ENCODE results near the gene COQ5. TPM values are rescaled to one million over a fixed set of nuclear protein-coding genes. Genes with fewer than 3 reads are reported as not detected.
A peak's percentile ranks its signal among the peaks of the same experiment; 100 is the strongest.
"Not testable (repeated sequence)": the region's sequence is repeated elsewhere in the genome, so short reads cannot be mapped to it uniquely, and the experiment has no call there.

COQ5 gene
- polyA plus RNA-seq (ENCODE audit: insufficient read length in 4 of 4): 10 to 100 TPM; 62.0 to 73.6 (median 65.7) TPM

GRCh38 chr12:120528861-120529525 is at the start of gene COQ5:
Gene COQ5, minus strand, starts transcription at chr12:120529158. Its CDS starts 17 bp downstream, at chr12:120529141.
- DNase-seq (ENCODE audit: low read depth in 4 of 4, low spot score in 3 of 4): peak; percentile 86 to 90 (median 90)

GRCh38 chr12:120574106-120574505 is 45.1 kb upstream of the COQ5 start:
- DNase-seq (ENCODE audit: low read depth in 4 of 4, low spot score in 3 of 4): no peak

- DNase-seq (ENCODE audit: low read depth in 4 of 4, low spot score in 3 of 4): no peak
Measured at GRCh38 chr12:120573560-120573959, 44.6 kb upstream of the COQ5 start.

GRCh38 chr12:120571299-120571698 is 42.3 kb upstream of the COQ5 start:
- DNase-seq (ENCODE audit: low read depth in 4 of 4, low spot score in 3 of 4): no peak

GRCh38 chr12:120563495-120563894 is 34.5 kb upstream of the COQ5 start:
- no peak for DNase-seq (ENCODE audit: low read depth in 4 of 4, low spot score in 3 of 4)

- DNase-seq (ENCODE audit: low read depth in 4 of 4, low spot score in 3 of 4): no peak
Measured at GRCh38 chr12:120562906-120563305, 33.9 kb upstream of the COQ5 start.

- DNase-seq (ENCODE audit: low read depth in 4 of 4, low spot score in 3 of 4): no peak
Measured at GRCh38 chr12:120557589-120557988, 28.6 kb upstream of the COQ5 start.

GRCh38 chr12:120554678-120555077 is 25.7 kb upstream of the COQ5 start:
- DNase-seq (ENCODE audit: low read depth in 4 of 4, low spot score in 3 of 4): no peak

GRCh38 chr12:120546050-120546386 is 17.1 kb upstream of the COQ5 start:
- no peak for DNase-seq (ENCODE audit: low read depth in 4 of 4, low spot score in 3 of 4)

- no peak for DNase-seq (ENCODE audit: low read depth in 4 of 4, low spot score in 3 of 4)
Measured at GRCh38 chr12:120544691-120545090, 15.7 kb upstream of the COQ5 start.

GRCh38 chr12:120542166-120542565 is 13.2 kb upstream of the COQ5 start:
- no peak for DNase-seq (ENCODE audit: low read depth in 4 of 4, low spot score in 3 of 4)

- no peak for DNase-seq (ENCODE audit: low read depth in 4 of 4, low spot score in 3 of 4)
Measured at GRCh38 chr12:120540445-120540844, 11.5 kb upstream of the COQ5 start.

GRCh38 chr12:120539303-120539702 is 10.3 kb upstream of the COQ5 start:
- DNase-seq (ENCODE audit: low read depth in 4 of 4, low spot score in 3 of 4): no peak

- no peak for DNase-seq (ENCODE audit: low read depth in 4 of 4, low spot score in 3 of 4)
Measured at GRCh38 chr12:120538281-120539156, 9.6 kb upstream of the COQ5 start.

GRCh38 chr12:120537856-120538220 is 8.9 kb upstream of the COQ5 start:
- DNase-seq (ENCODE audit: low read depth in 4 of 4, low spot score in 3 of 4): no peak

- no peak for DNase-seq (ENCODE audit: low read depth in 4 of 4, low spot score in 3 of 4)
Measured at GRCh38 chr12:120536064-120536791, 7.3 kb upstream of the COQ5 start.

GRCh38 chr12:120534703-120535655 is 6.0 kb upstream of the COQ5 start:
- peak in 2 of 4 donors; percentile 27 to 45 for DNase-seq (ENCODE audit: low read depth in 4 of 4, low spot score in 3 of 4)

- DNase-seq (ENCODE audit: low read depth in 4 of 4, low spot score in 3 of 4): peak; percentile 87 to 93 (median 88)
Measured at GRCh38 chr12:120534203-120534702, 5.3 kb upstream of the COQ5 start, which contains the start of gene RNF10. Gene RNF10, plus strand, starts transcription at chr12:120534356. Its CDS starts 456 bp downstream, at chr12:120534812.

- DNase-seq (ENCODE audit: low read depth in 4 of 4, low spot score in 3 of 4): no peak
Measured at GRCh38 chr12:120532701-120533238, 3.8 kb upstream of the COQ5 start.

GRCh38 chr12:120530418-120530761 is 1.4 kb upstream of the COQ5 start:
- not testable (repeated sequence) for DNase-seq (ENCODE audit: low read depth in 4 of 4, low spot score in 3 of 4)
